Upper lobe of right lung (tissue), 1 donor: ENCODE results near the gene USP36. TPM values are rescaled to one million over a fixed set of nuclear protein-coding genes. Genes with fewer than 3 reads are reported as not detected.

Experiments
- ATAC-seq: fragments of 200-7000 bp; cut with Tn5 transposase; one replicate; pipeline ENCODE4 v1.9.1; 2020; ENCODE audit warnings: mild to moderate bottlenecking, moderate library complexity
- DNase-seq: peaks from one replicate; pipeline ENCODE4 v3.0.0-alpha.2; 2020
- H3K27ac ChIP-seq: fragments of 200-600 bp; one replicate; pipeline ENCODE4 v1.8.0; 2022
- H3K27me3 ChIP-seq: fragments of 200-600 bp; one replicate; pipeline ENCODE4 v1.8.0; 2022; ENCODE audit warnings: mild to moderate bottlenecking
- H3K36me3 ChIP-seq: fragments of 200-600 bp; one replicate; pipeline ENCODE4 v1.8.0; 2022
- H3K4me1 ChIP-seq: fragments of 200-600 bp; one replicate; pipeline ENCODE4 v1.8.0; 2022
- H3K4me3 ChIP-seq: fragments of 200-600 bp; one replicate; pipeline ENCODE4 v1.8.0; 2022; ENCODE audit warnings: mild to moderate bottlenecking
- H3K9me3 ChIP-seq: fragments of 200-600 bp; one replicate; pipeline ENCODE4 v1.8.0; 2022
- CTCF ChIP-seq: fragments of 200-600 bp; IDR thresholded peaks from one replicate; pipeline ENCODE4 v1.8.0; 2022; ENCODE audit warnings: antibody characterized with exemption
- intact Hi-C: fragments of 100-400 bp; cut with DNase I; formaldehyde crosslinking; loops from one replicate; pipeline ENCODE4 v1.11.0; 2022
- total RNA-seq: library from RNA; stranded (reverse); fragmentation: NEBNext Ultra II Directional; extraction: Animal tissue kit (Norgen Biotek cat#: 25700); gene quantifications from one replicate; pipeline ENCODE4 v1.2.1, GENCODE V29; 2021
- donor health status: DM: no; HTN: yes; CAD: no; lungs with severe emphysema.

The USP36 gene
- total RNA-seq, 1 donor from 2014 or later: 69.6 TPM

- no peak for TF ChIP-seq CTCF
- Histone ChIP-seq H3K9me3 (no peaks in the 10 kb centered on the region), H3K4me1 (peaks cover 43% of the 10 kb centered on the region), H3K36me3 (no peaks in the 10 kb centered on the region), H3K4me3 (peak overlapping the region; percentile 31), H3K27ac (peak overlapping the region; percentile 76), H3K27me3 (no peaks in the 10 kb centered on the region)
- intact Hi-C loops: no loop called here
- DNase-seq: no peak
- peak; percentile 59 for ATAC-seq
Observed at GRCh38 chr17:78774956-78775571, 65.5 kb downstream of the USP36 start.

- H3K4me3 ChIP-seq: peak overlapping the region; percentile 31
- TF ChIP-seq CTCF: no peak
- no peaks in the 10 kb centered on the region for H3K36me3 ChIP-seq
- peaks cover 38% of the 10 kb centered on the region for H3K4me1 ChIP-seq
- ATAC-seq: peak; percentile 9
- no peaks in the 10 kb centered on the region for H3K9me3 ChIP-seq
- no peaks in the 10 kb centered on the region for H3K27me3 ChIP-seq
- peak overlapping the region; percentile 76 for H3K27ac ChIP-seq
- no peak for DNase-seq
- intact Hi-C loops: no loop called here
Observed at GRCh38 chr17:78774453-78774852, 66.2 kb downstream of the USP36 start.

DNA sequence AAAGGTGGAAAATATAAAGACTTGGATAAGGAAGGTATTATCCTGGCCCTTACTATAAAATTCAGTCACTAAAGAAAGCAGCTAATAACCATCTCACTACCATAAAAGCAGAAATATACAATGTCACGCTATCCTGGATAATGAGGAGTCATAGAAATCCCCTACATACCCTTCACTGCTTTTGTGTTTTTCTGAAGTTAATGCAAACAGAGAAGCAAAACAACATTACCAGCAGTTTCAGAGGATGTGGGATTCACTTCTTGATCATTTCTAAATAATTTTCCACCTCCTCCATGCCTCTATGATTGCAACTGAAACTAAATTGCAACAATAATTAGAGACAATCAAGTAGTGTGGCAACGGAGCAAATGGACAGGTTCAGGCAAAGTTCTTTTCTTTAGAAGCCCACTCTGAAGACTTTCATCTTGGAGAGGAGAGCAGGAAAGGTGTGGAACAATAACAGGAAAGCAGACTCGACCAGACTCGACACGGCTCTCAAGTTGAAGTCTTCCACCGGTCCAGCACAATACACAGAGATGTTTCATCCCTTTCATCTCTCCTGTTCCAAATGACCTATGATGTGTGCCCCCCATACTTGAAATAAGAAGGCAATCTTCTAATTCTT, 68.7 kb downstream of the USP36 start:
- intact Hi-C loops: no loop called here
- Histone ChIP-seq H3K4me3 (no peak overlapping the region), H3K9me3 (no peaks in the 10 kb centered on the region), H3K4me1 (peaks cover 43% of the 10 kb centered on the region), H3K36me3 (no peaks in the 10 kb centered on the region), H3K27ac (peak overlapping the region; percentile 40), H3K27me3 (no peaks in the 10 kb centered on the region)
- TF ChIP-seq CTCF: no peak
- no peak for ATAC-seq
- DNase-seq: no peak

GRCh38 chr17:78769196-78769773, 71.3 kb downstream of the USP36 start:
- peak; percentile 9 for TF ChIP-seq CTCF
- Histone ChIP-seq H3K4me3 (no peak overlapping the region), H3K4me1 (peaks cover 51% of the 10 kb centered on the region), H3K27me3 (no peaks in the 10 kb centered on the region), H3K27ac (no peak overlapping the region), H3K9me3 (no peaks in the 10 kb centered on the region), H3K36me3 (no peaks in the 10 kb centered on the region)
- DNase-seq (no peak), ATAC-seq (no peak)
- intact Hi-C loops: no loop called here

DNA sequence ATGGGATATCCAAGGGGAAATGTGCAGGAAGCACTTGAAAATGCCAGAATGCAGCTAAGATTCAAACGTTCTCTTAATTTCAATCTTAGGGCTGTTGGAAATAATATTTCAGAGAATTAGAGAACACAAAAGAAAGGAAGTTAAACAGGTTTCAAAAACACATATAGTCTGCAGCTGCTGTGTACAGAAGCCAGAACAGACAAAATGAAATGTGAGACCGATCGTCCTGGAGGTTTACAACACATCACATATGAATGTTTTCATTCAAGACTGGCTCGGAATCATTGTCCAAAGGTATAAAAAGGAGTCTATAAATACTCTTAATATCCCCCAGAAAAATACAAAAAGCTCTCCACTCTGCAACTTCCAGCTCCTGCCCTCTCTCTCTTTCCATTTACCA, 72.8 kb downstream of the USP36 start:
- no peak for ATAC-seq
- no peak overlapping the region for H3K4me3 ChIP-seq
- intact Hi-C loops: no loop called here
- H3K36me3 ChIP-seq: no peaks in the 10 kb centered on the region
- H3K27ac ChIP-seq: no peak overlapping the region
- peaks cover 46% of the 10 kb centered on the region for H3K4me1 ChIP-seq
- no peaks in the 10 kb centered on the region for H3K9me3 ChIP-seq
- H3K27me3 ChIP-seq: no peaks in the 10 kb centered on the region
- TF ChIP-seq CTCF: no peak
- DNase-seq: no peak
